Measurements from ENCODE around the gene TOMM20.
"Not testable (repeated sequence)": the region's sequence is repeated elsewhere in the genome, so short reads cannot be mapped to it uniquely, and the experiment has no call there.

Gene TOMM20

DNA sequence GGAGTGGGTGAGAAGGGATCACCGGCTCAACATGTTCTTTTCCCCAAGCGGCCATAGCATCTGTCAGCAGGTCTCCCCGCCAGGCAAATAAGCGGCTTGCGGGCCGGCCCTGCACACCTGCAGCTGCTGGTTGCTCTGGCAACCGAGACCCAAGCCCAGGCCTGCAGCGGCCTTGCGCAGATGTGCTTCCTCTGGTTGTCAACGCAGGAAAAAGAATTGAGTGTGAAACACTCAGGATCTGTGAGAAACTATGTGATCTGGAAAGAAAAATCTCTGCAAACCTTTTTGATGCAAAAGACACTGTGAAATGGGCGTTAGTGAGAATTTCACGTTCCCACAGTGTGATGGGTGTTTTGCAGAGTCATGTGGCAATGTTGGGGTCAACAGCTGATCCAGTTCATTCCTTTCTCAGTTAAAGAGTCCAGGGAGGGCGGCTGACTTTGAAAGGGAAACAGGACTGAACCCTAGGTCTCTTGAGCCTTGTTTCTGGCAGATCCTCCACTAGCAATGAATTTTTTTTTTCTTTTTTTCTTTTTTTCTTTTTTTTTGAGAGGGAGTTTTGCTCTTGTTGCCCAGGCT, 28.4 kb downstream of the TOMM20 start:
- DNase-seq, result no peak

- no peak for DNase-seq
Measured at GRCh38 chr1:235098991-235099390, 29.6 kb downstream of the TOMM20 start.

- DNase-seq, result no peak
Measured at GRCh38 chr1:235098547-235098946, 30.1 kb downstream of the TOMM20 start.

DNA sequence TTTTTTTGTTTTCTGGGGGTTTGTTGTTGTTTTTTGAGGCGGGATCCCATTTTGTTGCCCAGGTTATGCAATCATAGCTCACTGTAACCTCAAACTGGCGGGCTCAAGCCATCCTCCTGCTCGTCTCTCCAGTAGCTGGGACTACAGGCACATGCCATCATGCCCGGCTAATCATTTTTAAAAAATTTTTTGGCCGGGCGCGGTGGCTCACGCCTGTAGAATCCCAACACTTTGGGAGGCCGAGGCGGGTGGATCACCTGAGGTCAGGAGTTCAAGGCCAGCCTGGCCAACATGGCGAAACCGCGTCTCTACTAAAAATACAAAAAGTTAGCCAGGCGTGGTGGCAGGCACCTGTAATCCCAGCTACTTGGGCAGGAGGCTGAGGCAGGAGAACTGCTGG, 31.1 kb downstream of the TOMM20 start:
- DNase-seq, result peak; percentile 65

DNA sequence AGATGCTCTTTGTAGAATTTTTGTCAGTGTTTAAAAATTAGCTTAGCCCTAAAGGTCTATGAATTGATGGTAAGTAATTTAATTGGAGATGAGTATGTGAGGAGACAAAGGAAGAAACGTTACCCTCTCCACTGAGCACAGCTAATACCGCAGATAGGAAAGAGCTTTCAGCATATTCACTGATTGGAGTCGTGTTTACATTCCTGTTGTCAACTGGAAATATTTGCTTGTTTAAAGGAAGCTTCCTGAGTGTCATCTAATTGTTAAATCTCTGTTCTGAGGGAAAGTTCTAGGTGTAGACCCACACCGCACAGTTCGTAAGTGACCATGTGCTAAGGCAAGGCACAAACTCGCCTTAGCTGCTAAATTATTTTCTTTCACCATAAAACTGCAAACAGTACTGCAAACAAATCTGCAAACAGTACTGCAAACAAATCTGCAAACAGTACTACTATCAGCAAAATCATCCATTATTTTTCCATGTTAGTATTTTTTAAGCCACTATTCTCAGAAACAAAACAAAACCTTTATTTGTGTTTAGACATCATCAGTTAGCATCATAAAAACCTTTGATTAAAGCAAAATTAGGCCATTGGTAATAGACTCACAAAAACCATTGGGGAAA, 32.6 kb downstream of the TOMM20 start:
- DNase-seq, result no peak

- peak; percentile 64 for DNase-seq
Measured at GRCh38 chr1:235093696-235094592, 34.7 kb downstream of the TOMM20 start.

- peak; percentile 52 for DNase-seq
Measured at GRCh38 chr1:235093013-235093695, 35.5 kb downstream of the TOMM20 start.

- not testable (repeated sequence) for DNase-seq
Measured at GRCh38 chr1:235092415-235092814, 36.2 kb downstream of the TOMM20 start.

GRCh38 chr1:235092045-235092406, 36.6 kb downstream of the TOMM20 start:
- not testable (repeated sequence) for DNase-seq

DNA sequence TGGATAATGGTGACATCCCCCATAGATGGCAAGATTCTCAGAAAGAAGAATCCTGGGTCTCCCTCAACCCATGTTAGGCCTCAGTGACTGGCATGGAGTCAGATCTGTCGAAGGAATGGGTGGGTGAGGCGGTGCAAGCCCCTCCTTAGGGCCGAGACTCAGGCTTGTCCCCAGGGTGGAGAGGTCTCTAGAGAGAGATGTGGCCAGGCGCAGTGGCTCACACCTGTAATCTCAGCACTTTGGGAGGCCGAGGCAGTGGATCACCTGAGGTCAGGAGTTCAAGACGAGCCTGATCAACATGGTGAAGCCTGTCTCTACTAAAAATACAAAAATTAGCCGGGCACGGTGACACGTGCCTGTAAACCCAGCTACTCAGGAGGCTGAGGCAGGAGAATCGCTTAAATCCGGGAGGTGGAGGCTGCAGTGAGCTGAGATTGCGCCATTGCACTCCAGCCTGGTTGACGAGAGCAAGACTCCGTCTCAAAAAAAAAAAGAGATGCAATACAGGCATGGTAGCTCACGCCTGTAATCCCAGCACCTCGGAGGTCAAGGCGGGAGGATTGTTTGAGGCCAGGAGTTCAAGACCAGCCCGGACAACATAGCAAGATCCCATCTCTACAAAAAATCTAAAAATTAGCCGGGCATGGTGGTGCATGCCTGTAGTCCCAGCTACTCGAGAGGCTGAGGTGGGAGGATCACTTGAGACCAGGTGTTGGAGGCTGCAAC, 37.2 kb downstream of the TOMM20 start:
- DNase-seq, result not testable (repeated sequence)

GRCh38 chr1:235090406-235091069, 38.1 kb downstream of the TOMM20 start:
- no peak for DNase-seq

DNA sequence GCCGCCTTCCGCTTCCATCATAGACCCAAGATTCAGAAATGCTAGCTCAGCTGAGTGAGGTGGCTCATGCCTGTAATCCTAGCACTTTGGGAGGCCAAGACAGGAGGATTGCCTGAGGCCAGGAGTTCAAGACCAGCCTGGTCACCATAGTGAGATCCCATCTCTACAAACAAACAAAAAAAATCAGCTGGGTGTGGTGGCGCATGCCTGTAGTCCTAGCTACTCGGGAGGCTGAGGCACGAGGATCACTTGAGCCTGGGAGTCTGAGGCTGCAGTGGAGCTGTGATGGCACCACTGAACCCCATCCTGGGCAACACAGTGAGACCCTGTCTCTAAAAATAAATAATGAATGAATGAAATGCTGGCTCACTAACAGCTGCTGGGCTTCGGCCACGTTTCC, 39.7 kb downstream of the TOMM20 start:
- no peak for DNase-seq

DNA sequence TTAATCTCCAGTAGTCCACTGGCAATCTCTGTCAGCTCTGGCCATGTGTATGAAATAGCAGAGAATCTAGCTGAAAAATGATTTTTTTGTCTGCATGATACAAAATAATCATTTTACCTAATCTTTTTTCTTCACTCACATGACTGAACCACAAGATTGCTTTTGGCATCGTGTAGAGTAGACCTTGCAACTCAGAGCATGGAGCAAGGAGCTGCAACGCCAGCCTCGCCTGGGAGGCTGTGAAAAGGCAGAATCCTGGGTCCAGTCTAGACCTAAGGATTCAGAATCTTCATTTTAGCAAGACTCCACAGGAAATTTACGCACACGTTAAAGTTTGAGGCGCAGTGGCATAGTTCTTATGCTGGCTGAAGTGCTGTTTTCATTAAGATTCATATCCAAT, 40.2 kb downstream of the TOMM20 start:
- DNase-seq, result no peak

DNA sequence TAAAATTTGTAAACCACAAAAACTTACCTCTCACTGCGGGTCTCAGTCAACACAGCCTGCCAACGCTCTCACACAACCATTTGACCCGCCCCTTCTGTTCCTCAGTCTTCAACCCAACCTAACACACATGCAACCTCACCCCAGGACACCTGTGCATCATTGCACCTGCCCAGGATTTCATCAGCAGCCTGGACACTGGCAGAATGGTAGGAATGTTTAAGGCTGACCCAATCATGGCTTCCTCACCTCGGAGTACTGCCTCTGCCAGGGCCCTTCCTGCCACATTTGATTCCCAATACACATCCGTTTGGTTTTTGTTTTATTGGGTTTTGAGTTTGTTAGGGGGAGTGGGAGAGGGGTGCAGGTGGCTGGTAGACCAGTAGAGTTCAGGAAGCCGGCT, 40.7 kb downstream of the TOMM20 start:
- DNase-seq, result no peak

DNA sequence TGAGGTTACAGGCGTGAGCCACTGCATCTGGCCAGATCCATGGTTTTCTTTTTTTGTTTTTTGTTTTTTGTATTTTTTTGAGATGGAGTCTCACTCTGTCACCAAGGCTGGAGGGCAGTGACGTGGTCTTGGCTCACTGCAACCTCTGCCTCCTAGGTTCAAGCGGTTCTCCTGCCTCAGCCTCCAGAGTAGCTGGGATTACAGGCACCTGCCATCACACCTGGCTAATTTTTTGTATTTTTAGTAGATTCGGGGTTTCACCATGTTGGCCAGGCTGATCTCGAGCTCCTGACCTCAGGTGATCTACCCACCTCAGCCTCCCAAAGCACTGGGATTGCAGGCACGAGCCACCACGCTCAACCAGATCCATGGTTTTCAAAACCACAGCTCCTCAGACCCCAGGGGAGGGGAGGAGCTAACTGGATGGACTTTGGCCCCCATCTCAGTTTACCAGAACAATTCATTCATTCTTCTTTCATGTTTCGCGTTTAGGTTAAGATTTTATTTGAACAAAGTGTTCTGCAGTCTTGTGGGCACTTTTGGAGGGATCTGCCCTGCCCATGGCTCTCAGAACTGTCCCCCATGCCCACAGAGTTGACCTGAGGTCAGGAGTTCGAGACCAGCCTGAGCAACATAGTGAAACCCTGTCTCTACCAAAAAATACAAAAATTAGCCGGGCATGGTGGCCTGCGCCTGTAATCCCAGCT, 43.1 kb downstream of the TOMM20 start:
- not testable (repeated sequence) for DNase-seq

DNA sequence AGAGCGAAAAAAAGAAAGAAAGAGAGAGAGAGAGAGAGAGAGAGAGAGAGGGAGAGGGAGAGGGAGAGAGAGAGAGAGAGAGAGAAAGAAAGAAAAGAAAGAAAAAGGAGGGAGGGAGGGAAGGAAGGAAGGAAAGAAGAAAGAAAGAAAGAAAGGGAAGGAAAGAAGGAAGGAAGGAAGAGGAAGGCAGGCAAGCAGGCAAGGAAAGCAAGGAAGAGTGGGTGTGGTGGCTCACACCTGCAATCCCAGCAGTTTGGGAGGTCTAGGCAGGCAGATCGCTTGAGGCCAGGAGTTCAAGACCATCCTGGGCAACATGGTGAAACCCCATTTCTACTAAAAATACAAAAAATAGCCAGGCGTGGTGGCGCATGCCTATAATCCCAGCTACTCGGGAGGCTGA, 47.8 kb downstream of the TOMM20 start:
- not testable (repeated sequence) for DNase-seq

DNA sequence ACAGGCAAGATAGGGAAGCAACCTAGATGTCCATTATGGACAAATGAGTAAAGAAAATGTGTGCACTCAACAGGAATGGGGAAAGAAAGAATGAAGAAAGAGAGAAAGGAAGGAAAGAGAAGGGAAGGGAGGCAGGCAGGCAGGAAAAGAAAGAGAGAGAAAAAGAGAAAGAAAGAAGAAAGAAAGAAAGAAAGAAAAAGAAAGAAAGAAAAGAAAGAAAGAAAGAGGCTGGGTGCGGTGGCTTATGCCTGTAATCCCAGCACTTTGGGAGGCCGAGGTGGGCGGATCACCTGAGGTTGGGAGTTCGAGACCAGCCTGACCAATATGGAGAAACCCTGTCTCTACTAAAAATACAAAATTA, 48.4 kb downstream of the TOMM20 start:
- not testable (repeated sequence) for DNase-seq

DNA sequence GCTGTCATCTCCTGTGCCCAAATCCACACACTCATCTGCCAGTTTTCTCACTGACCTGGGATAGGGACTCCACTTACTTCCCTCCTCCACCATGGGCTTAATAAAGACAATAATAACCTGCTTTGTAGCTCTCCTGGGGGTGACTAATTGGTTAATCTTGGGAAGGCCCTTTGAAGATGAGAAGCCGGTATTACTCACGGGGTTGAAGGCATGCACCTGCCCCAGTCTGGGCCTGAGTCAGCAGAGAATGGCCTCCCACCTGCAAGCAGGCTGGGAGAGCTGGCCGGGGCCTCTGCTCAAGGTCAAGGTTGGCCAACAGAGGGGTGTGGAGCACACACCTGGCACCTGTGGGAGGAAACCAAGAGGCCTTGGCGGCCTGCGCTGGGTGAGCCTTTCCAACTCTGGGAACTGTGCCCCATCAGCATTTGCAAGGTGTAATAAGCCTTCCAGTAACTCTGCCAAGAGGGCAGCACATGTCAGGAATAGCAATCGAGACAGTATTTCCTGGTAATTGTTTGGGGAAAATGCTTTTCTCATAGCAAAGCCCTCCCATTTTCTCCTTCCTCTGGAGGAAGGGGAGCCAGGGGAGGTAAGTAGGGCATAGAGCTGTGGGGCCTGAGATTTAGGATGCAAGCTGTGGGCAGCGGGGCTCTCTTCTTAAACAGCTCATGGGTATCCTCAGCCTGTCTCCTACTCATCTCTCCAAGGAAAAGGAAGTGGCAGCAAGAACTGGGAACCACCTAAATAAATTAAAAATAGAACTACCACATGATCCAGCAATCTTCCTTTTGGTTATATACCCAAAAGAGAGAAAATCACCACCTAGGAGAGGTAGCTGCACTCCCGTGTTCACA, 49.0 kb downstream of the TOMM20 start:
- no peak for DNase-seq

GRCh38 chr1:235078480-235079381, 49.9 kb downstream of the TOMM20 start:
- no peak for DNase-seq
